WTC11 (cell line): ENCODE results near the gene CTDP1. TPM values are rescaled to one million over a fixed set of nuclear protein-coding genes. Genes with fewer than 3 reads are reported as not detected.

Experiments
- ATAC-seq: fragments of 200-7000 bp; cut with Tn5 transposase; 2 replicates; pipeline ENCODE4 v1.10.0; 2021; ENCODE audit warnings: mild to moderate bottlenecking, moderate library complexity
- CTCF ChIA-PET: fragments of 300-600 bp; sonication (Branson Sonifier 250); formaldehyde crosslinking; loops from one replicate; lab custom pipeline; 2021; ENCODE audit warnings: antibody characterized with exemption; lab: Charles Lee
- POLR2A ChIA-PET: fragments of 350-600 bp; sonication (Branson Sonifier 250); formaldehyde crosslinking; loops from one replicate; lab custom pipeline; 2021; ENCODE audit warnings: antibody characterized with exemption; lab: Charles Lee
- DNase-seq: peaks from one replicate; pipeline ENCODE4 v3.0.0; 2021; ENCODE audit warnings: low spot score
- H3K27ac Mint-ChIP-seq: 2 replicates; pipeline ENCODE4 v1.8.0; 2021; ENCODE audit warnings: mixed read lengths
- H3K27me3 Mint-ChIP-seq: 2 replicates; pipeline ENCODE4 v1.8.0; 2021; ENCODE audit warnings: low read depth, mild to moderate bottlenecking, moderate library complexity, mixed read lengths
- H3K36me3 Mint-ChIP-seq: 2 replicates; pipeline ENCODE4 v1.8.0; 2021; ENCODE audit warnings: mixed read lengths
- H3K4me1 Mint-ChIP-seq: 2 replicates; pipeline ENCODE4 v1.8.0; 2022; ENCODE audit warnings: mixed read lengths
- H3K4me3 Mint-ChIP-seq: 2 replicates; pipeline ENCODE4 v1.8.0; 2021; ENCODE audit warnings: mild to moderate bottlenecking, moderate library complexity, mixed read lengths
- H3K9me3 Mint-ChIP-seq: 2 replicates; pipeline ENCODE4 v1.8.0; 2021; ENCODE audit warnings: mixed read lengths
- ATF2 ChIP-seq: sonication (generic); formaldehyde crosslinking; IDR thresholded peaks from 2 replicates; pipeline ENCODE4 v1.8.1; 2022; ENCODE audit warnings: low read depth, missing genetic modification reagents, borderline replicate concordance
- ATF6 ChIP-seq: sonication (generic); formaldehyde crosslinking; IDR thresholded peaks from 2 replicates; pipeline ENCODE4 v1.8.1; 2023; ENCODE audit warnings: mild to moderate bottlenecking, missing genetic modification reagents
- EMX1 ChIP-seq: fragments of 250-450 bp; sonication (Bioruptor Pico); IDR thresholded peaks from 2 replicates; pipeline ENCODE4 v1.8.0; 2021; ENCODE audit warnings: mild to moderate bottlenecking
- FOXK1 ChIP-seq: sonication (generic); formaldehyde crosslinking; IDR thresholded peaks from 2 replicates; pipeline ENCODE4 v1.8.0; 2022; ENCODE audit warnings: mild to moderate bottlenecking, moderate library complexity, missing genetic modification reagents
- GRHL2 ChIP-seq: fragments of 250-450 bp; sonication (Bioruptor Pico); IDR thresholded peaks from 2 replicates; pipeline ENCODE4 v1.8.0; 2022; ENCODE audit warnings: mild to moderate bottlenecking, moderate library complexity; ENCODE audit not compliant: insufficient replicate concordance, severe bottlenecking
- JAZF1 ChIP-seq: fragments of 250-450 bp; sonication (Bioruptor Pico); IDR thresholded peaks from 2 replicates; pipeline ENCODE4 v1.9.0; 2021; ENCODE audit warnings: moderate library complexity, mild to moderate bottlenecking, inconsistent platforms
- MYBL2 ChIP-seq: sonication (generic); formaldehyde crosslinking; IDR thresholded peaks from 2 replicates; pipeline ENCODE4 v1.8.1; 2023; ENCODE audit warnings: mild to moderate bottlenecking, moderate library complexity, missing genetic modification reagents
- NR1H2 ChIP-seq: sonication (generic); formaldehyde crosslinking; IDR thresholded peaks from 2 replicates; pipeline ENCODE4 v1.9.0; 2021; ENCODE audit warnings: mild to moderate bottlenecking, moderate library complexity, missing genetic modification reagents
- OVOL2 ChIP-seq: fragments of 250-450 bp; sonication (Bioruptor Pico); IDR thresholded peaks from 2 replicates; pipeline ENCODE4 v1.9.0; 2021; ENCODE audit warnings: mild to moderate bottlenecking, borderline replicate concordance
- PRDM15 ChIP-seq: sonication (generic); formaldehyde crosslinking; IDR thresholded peaks from 2 replicates; pipeline ENCODE4 v1.8.0; 2022; ENCODE audit warnings: missing genetic modification reagents
- PRRX2 ChIP-seq: fragments of 250-450 bp; sonication (Bioruptor Pico); IDR thresholded peaks from 2 replicates; pipeline ENCODE4 v1.8.0; 2021; ENCODE audit warnings: mild to moderate bottlenecking
- SMAD4 ChIP-seq: sonication (generic); formaldehyde crosslinking; IDR thresholded peaks from 2 replicates; pipeline ENCODE4 v1.8.0; 2022; ENCODE audit warnings: mild to moderate bottlenecking, missing genetic modification reagents
- TEAD4 ChIP-seq: sonication (generic); formaldehyde crosslinking; IDR thresholded peaks from 2 replicates; pipeline ENCODE4 v1.8.0; 2022; ENCODE audit warnings: mild to moderate bottlenecking, missing genetic modification reagents
- TP53 ChIP-seq: sonication (generic); formaldehyde crosslinking; IDR thresholded peaks from 2 replicates; pipeline ENCODE4 v1.8.1; 2023; ENCODE audit warnings: mild to moderate bottlenecking, missing genetic modification reagents
- USF2 ChIP-seq: sonication (generic); formaldehyde crosslinking; IDR thresholded peaks from 2 replicates; pipeline ENCODE4 v1.8.1; 2023; ENCODE audit warnings: mild to moderate bottlenecking, missing genetic modification reagents, moderate library complexity
- ZNF232 ChIP-seq: sonication (generic); formaldehyde crosslinking; IDR thresholded peaks from 2 replicates; pipeline ENCODE4 v1.8.0; 2022; ENCODE audit warnings: mild to moderate bottlenecking, missing genetic modification reagents
- ZNF423 ChIP-seq: fragments of 250-450 bp; sonication (Bioruptor Pico); IDR thresholded peaks from 2 replicates; pipeline ENCODE4 v2.1.2; 2022; ENCODE audit warnings: mild to moderate bottlenecking, moderate library complexity
- total RNA-seq: library from RNA; stranded (reverse); gene quantifications from 3 replicates; pipeline ENCODE4 v1.2.3, GENCODE V29; 2021
- TF ChIP-seq, protein P1 (sequence below): sonication (generic); formaldehyde crosslinking; conservative IDR thresholded peaks from 2 replicates; pipeline ENCODE4 v1.8.1; 2023; ENCODE audit warnings: mild to moderate bottlenecking, low read depth, missing genetic modification reagents, moderate library complexity
- TF ChIP-seq, protein P2 (sequence below): fragments of 250-450 bp; sonication (Bioruptor Pico); IDR thresholded peaks from 2 replicates; pipeline ENCODE4 v1.9.0; 2021; ENCODE audit warnings: mild to moderate bottlenecking

CTDP1 gene
- total RNA-seq, 1 experiment from 2014 or later: 39.7 TPM

GRCh38 chr18:79769698-79770500, 90.3 kb downstream of the CTDP1 start:
- DNase-seq (peak; percentile 7), ATAC-seq (no peak)
- ChIA-PET CTCF (no interaction called here), POLR2A (no interaction called here)
- peaks cover 3% of the 10 kb centered on the region; the same call in 1 of the 2 replicates for H3K36me3 Mint-ChIP-seq
- TF ChIP-seq PRDM15 (CRISPR knock-in tag) (no peak), SMAD4 (CRISPR knock-in tag) (no peak), OVOL2 (CRISPR knock-in tag) (no peak), ATF2 (CRISPR knock-in tag) (no peak), ZNF423 (no peak)
- H3K9me3 Mint-ChIP-seq: peaks cover 30% of the 10 kb centered on the region
- no peaks in the 10 kb centered on the region for H3K4me1 Mint-ChIP-seq
- H3K27me3 Mint-ChIP-seq: peaks cover 11% of the 10 kb centered on the region
- H3K4me3 Mint-ChIP-seq: no peak overlapping the region
- H3K27ac Mint-ChIP-seq: no peak overlapping the region

GRCh38 chr18:79770501-79770815, 90.9 kb downstream of the CTDP1 start:
- TF ChIP-seq PRRX2 (CRISPR knock-in tag) (no peak), JAZF1 (no peak), TEAD4 (CRISPR knock-in tag) (no peak), TP53 (CRISPR knock-in tag) (no peak)
- H3K4me1 Mint-ChIP-seq: no peaks in the 10 kb centered on the region
- no peak overlapping the region for H3K27ac Mint-ChIP-seq
- H3K36me3 Mint-ChIP-seq: peaks cover 3% of the 10 kb centered on the region; the same call in 1 of the 2 replicates
- POLR2A ChIA-PET: no interaction called here
- peaks cover 11% of the 10 kb centered on the region for H3K27me3 Mint-ChIP-seq
- no peak overlapping the region for H3K4me3 Mint-ChIP-seq
- CTCF ChIA-PET: no interaction called here
- H3K9me3 Mint-ChIP-seq: peaks cover 30% of the 10 kb centered on the region
- ATAC-seq (no peak), DNase-seq (peak; percentile 6)

- CTCF ChIA-PET: no interaction called here
- no peak for DNase-seq
- no peaks in the 10 kb centered on the region for H3K4me1 Mint-ChIP-seq
- peaks cover 3% of the 10 kb centered on the region; the same call in 1 of the 2 replicates for H3K36me3 Mint-ChIP-seq
- H3K4me3 Mint-ChIP-seq: no peak overlapping the region
- H3K27ac Mint-ChIP-seq: no peak overlapping the region
- TF ChIP-seq FOXK1 (CRISPR knock-in tag): no peak
- TF ChIP-seq, protein P1, sequence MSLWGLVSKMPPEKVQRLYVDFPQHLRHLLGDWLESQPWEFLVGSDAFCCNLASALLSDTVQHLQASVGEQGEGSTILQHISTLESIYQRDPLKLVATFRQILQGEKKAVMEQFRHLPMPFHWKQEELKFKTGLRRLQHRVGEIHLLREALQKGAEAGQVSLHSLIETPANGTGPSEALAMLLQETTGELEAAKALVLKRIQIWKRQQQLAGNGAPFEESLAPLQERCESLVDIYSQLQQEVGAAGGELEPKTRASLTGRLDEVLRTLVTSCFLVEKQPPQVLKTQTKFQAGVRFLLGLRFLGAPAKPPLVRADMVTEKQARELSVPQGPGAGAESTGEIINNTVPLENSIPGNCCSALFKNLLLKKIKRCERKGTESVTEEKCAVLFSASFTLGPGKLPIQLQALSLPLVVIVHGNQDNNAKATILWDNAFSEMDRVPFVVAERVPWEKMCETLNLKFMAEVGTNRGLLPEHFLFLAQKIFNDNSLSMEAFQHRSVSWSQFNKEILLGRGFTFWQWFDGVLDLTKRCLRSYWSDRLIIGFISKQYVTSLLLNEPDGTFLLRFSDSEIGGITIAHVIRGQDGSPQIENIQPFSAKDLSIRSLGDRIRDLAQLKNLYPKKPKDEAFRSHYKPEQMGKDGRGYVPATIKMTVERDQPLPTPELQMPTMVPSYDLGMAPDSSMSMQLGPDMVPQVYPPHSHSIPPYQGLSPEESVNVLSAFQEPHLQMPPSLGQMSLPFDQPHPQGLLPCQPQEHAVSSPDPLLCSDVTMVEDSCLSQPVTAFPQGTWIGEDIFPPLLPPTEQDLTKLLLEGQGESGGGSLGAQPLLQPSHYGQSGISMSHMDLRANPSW: no peak
- TF ChIP-seq NR1H2 (CRISPR knock-in tag): no peak
- TF ChIP-seq EMX1: no peak
- TF ChIP-seq GRHL2 (CRISPR knock-in tag): no peak
- TF ChIP-seq ZNF232 (CRISPR knock-in tag): no peak
- TF ChIP-seq, protein P2, sequence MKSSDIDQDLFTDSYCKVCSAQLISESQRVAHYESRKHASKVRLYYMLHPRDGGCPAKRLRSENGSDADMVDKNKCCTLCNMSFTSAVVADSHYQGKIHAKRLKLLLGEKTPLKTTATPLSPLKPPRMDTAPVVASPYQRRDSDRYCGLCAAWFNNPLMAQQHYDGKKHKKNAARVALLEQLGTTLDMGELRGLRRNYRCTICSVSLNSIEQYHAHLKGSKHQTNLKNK (CRISPR knock-in tag): no peak
- no peak for TF ChIP-seq MYBL2 (CRISPR knock-in tag)
- no peak for TF ChIP-seq USF2 (CRISPR knock-in tag)
- TF ChIP-seq ATF6 (CRISPR knock-in tag): no peak
- TF ChIP-seq, all 79 proteins: peak for 0
- POLR2A ChIA-PET: no interaction called here
- ATAC-seq: no peak
- peaks cover 30% of the 10 kb centered on the region for H3K9me3 Mint-ChIP-seq
- H3K27me3 Mint-ChIP-seq: peaks cover 11% of the 10 kb centered on the region
Observed at GRCh38 chr18:79770826-79771225, 91.2 kb downstream of the CTDP1 start.
